Effector memory CD8-positive, alpha-beta T cell (primary cell): ENCODE results near the gene POLA1.
"Not testable (repeated sequence)": the region's sequence is repeated elsewhere in the genome, so short reads cannot be mapped to it uniquely, and the experiment has no call there.

ENCODE experiments used
- ATAC-seq: fragments of 150-1000 bp; cut with Tn5 transposase; replicated peaks from 2 replicates; pipeline ENCODE4 v1.10.0; 2021; ENCODE audit warnings: mild to moderate bottlenecking, moderate library complexity
- DNase-seq, 3 experiments: peaks; one replicate each; pipeline ENCODE4 v3.0.0; 2021
- H3K27ac Mint-ChIP-seq, 2 donors: one replicate each; pipeline ENCODE4 v1.8.0; 2022; ENCODE audit warnings: mild to moderate bottlenecking in 2 of 2, mixed read lengths in 2 of 2, moderate library complexity in 2 of 2
- H3K27me3 Mint-ChIP-seq, 2 donors: one replicate each; pipeline ENCODE4 v1.8.0; 2022; ENCODE audit warnings: mixed read lengths in 2 of 2
- H3K36me3 Mint-ChIP-seq: one replicate; pipeline ENCODE4 v1.8.0; 2022; ENCODE audit warnings: mild to moderate bottlenecking, moderate library complexity, mixed read lengths; ENCODE audit not compliant: insufficient read depth
- H3K4me1 Mint-ChIP-seq, 2 donors: one replicate each; pipeline ENCODE4 v1.8.0; 2022; ENCODE audit warnings: low read depth in 2 of 2, mixed read lengths in 2 of 2
- H3K4me3 Mint-ChIP-seq, 2 donors: one replicate each; pipeline ENCODE4 v1.8.0; 2022; ENCODE audit warnings: mild to moderate bottlenecking in 2 of 2, mixed read lengths in 2 of 2, moderate library complexity in 2 of 2
- H3K9me3 Mint-ChIP-seq, 2 donors: one replicate each; pipeline ENCODE4 v1.8.0; 2022; ENCODE audit warnings: mixed read lengths in 2 of 2
- total RNA-seq, 9 experiments: gene quantifications; one replicate each; lab custom pipeline; 2026; lab: John Stamatoyannopoulos, UW

The POLA1 gene
- 31.6 to 77.8 (median 42.2) reads per million in 9 experiments for total RNA-seq

GRCh38 chrX:24693453-24694202 lies at the start of gene POLA1:
POLA1 (plus strand) TSS chrX:24693918; CDS start chrX:24693962, 44 bp downstream.
- Mint-ChIP-seq H3K4me1 (peaks cover 7 to 14% of the 10 kb centered on the region in 2 donors), H3K27ac (peak within 1 kb of the TSS; percentile 85 to 95), H3K27me3 (no peaks in the 10 kb centered on the region), H3K36me3 (peaks cover 4% of the 10 kb centered on the region), H3K4me3 (peak within 1 kb of the TSS; percentile 90 to 91), H3K9me3 (no peaks in the 10 kb centered on the region)
- ATAC-seq (peak; percentile 92), DNase-seq (peak; percentile 37 to 41 (median 37))

- peaks cover 20 to 26% of the 10 kb centered on the region in 2 donors for H3K27me3 Mint-ChIP-seq
- H3K27ac Mint-ChIP-seq = no peak overlapping the region
- no peaks in the 10 kb centered on the region for H3K36me3 Mint-ChIP-seq
- no peak overlapping the region for H3K4me3 Mint-ChIP-seq
- H3K4me1 Mint-ChIP-seq = peaks cover 9 to 10% of the 10 kb centered on the region in 2 donors
- DNase-seq = no peak
- H3K9me3 Mint-ChIP-seq = no peaks in the 10 kb centered on the region
- no peak for ATAC-seq
Measured at GRCh38 chrX:24646006-24646405, 47.7 kb upstream of the POLA1 start.

- Mint-ChIP-seq H3K36me3 (no peaks in the 10 kb centered on the region), H3K4me3 (peak overlapping the region; percentile 78 to 81), H3K27ac (peak overlapping the region; percentile 79 to 89), H3K9me3 (no peaks in the 10 kb centered on the region), H3K27me3 (peaks cover 18 to 26% of the 10 kb centered on the region in 2 donors), H3K4me1 (peaks cover 9 to 10% of the 10 kb centered on the region in 2 donors)
- peak; percentile 32 for ATAC-seq
- DNase-seq = no peak
Measured at GRCh38 chrX:24646745-24647182, 47.0 kb upstream of the POLA1 start.

- no peaks in the 10 kb centered on the region for H3K9me3 Mint-ChIP-seq
- H3K27ac Mint-ChIP-seq = peak within 1 kb of the TSS; percentile 79 to 89
- H3K4me1 Mint-ChIP-seq = peaks cover 9 to 10% of the 10 kb centered on the region in 2 donors
- DNase-seq (peak; percentile 7 to 16 (median 11)), ATAC-seq (peak; percentile 98)
- peaks cover 18 to 26% of the 10 kb centered on the region in 2 donors for H3K27me3 Mint-ChIP-seq
- peak within 1 kb of the TSS; percentile 78 to 81 for H3K4me3 Mint-ChIP-seq
- H3K36me3 Mint-ChIP-seq = no peaks in the 10 kb centered on the region
Measured at GRCh38 chrX:24647257-24648058, 46.3 kb upstream of the POLA1 start, which contains the start of gene PCYT1B. PCYT1B (minus strand) TSS chrX:24647347; CDS start chrX:24647105, 242 bp downstream.

- Mint-ChIP-seq H3K9me3 (no peaks in the 10 kb centered on the region), H3K36me3 (no peaks in the 10 kb centered on the region), H3K4me3 (no peak overlapping the region), H3K27ac (no peak overlapping the region), H3K4me1 (peaks cover 9 to 10% of the 10 kb centered on the region in 2 donors), H3K27me3 (peaks cover 18 to 26% of the 10 kb centered on the region in 2 donors)
- no peak for ATAC-seq
- no peak for DNase-seq
Measured at GRCh38 chrX:24648495-24648894, 45.2 kb upstream of the POLA1 start.

- Mint-ChIP-seq H3K4me1 (peaks cover 9 to 10% of the 10 kb centered on the region in 2 donors), H3K36me3 (no peaks in the 10 kb centered on the region), H3K27me3 (peaks cover 18 to 25% of the 10 kb centered on the region in 2 donors), H3K27ac (no peak overlapping the region), H3K9me3 (no peaks in the 10 kb centered on the region), H3K4me3 (no peak overlapping the region)
- ATAC-seq (no peak), DNase-seq (no peak)
Measured at GRCh38 chrX:24651783-24652182, 41.9 kb upstream of the POLA1 start.

GRCh38 chrX:24655679-24656078 lies 38.0 kb upstream of the POLA1 start:
- not testable (repeated sequence) for H3K9me3 Mint-ChIP-seq, H3K27me3 Mint-ChIP-seq, H3K4me3 Mint-ChIP-seq, H3K27ac Mint-ChIP-seq, DNase-seq, ATAC-seq, H3K4me1 Mint-ChIP-seq, H3K36me3 Mint-ChIP-seq

GRCh38 chrX:24657671-24658386 lies 35.9 kb upstream of the POLA1 start:
- ATAC-seq (no peak), DNase-seq (no peak)
- Mint-ChIP-seq H3K27ac (no peak overlapping the region), H3K36me3 (no peaks in the 10 kb centered on the region), H3K4me1 (no peaks in the 10 kb centered on the region), H3K9me3 (no peaks in the 10 kb centered on the region), H3K27me3 (peaks cover 0 to 5% of the 10 kb centered on the region in 2 donors), H3K4me3 (no peak overlapping the region)

GRCh38 chrX:24658421-24658820 lies 35.3 kb upstream of the POLA1 start:
- DNase-seq = no peak
- Mint-ChIP-seq H3K4me1 (no peaks in the 10 kb centered on the region), H3K27ac (no peak overlapping the region), H3K9me3 (no peaks in the 10 kb centered on the region), H3K27me3 (peaks cover 0 to 5% of the 10 kb centered on the region in 2 donors), H3K36me3 (no peaks in the 10 kb centered on the region), H3K4me3 (no peak overlapping the region)
- ATAC-seq = no peak

- ATAC-seq (no peak), DNase-seq (no peak)
- no peak overlapping the region for H3K27ac Mint-ChIP-seq
- H3K4me3 Mint-ChIP-seq = no peak overlapping the region
- H3K9me3 Mint-ChIP-seq = no peaks in the 10 kb centered on the region
- H3K4me1 Mint-ChIP-seq = no peaks in the 10 kb centered on the region
- no peaks in the 10 kb centered on the region for H3K36me3 Mint-ChIP-seq
- H3K27me3 Mint-ChIP-seq = peaks cover 0 to 5% of the 10 kb centered on the region in 2 donors
Measured at GRCh38 chrX:24659106-24659505, 34.6 kb upstream of the POLA1 start.

- no peak for DNase-seq
- no peaks in the 10 kb centered on the region for H3K9me3 Mint-ChIP-seq
- peaks cover 0 to 5% of the 10 kb centered on the region in 2 donors for H3K27me3 Mint-ChIP-seq
- no peaks in the 10 kb centered on the region for H3K36me3 Mint-ChIP-seq
- H3K4me3 Mint-ChIP-seq = no peak overlapping the region
- no peak overlapping the region for H3K27ac Mint-ChIP-seq
- no peak for ATAC-seq
- no peaks in the 10 kb centered on the region for H3K4me1 Mint-ChIP-seq
Measured at GRCh38 chrX:24659646-24660045, 34.1 kb upstream of the POLA1 start.

- no peak for DNase-seq
- Mint-ChIP-seq H3K4me3 (no peak overlapping the region), H3K4me1 (no peaks in the 10 kb centered on the region), H3K9me3 (no peaks in the 10 kb centered on the region), H3K36me3 (no peaks in the 10 kb centered on the region), H3K27ac (no peak overlapping the region), H3K27me3 (peaks cover 0 to 5% of the 10 kb centered on the region in 2 donors)
- no peak for ATAC-seq
Measured at GRCh38 chrX:24661292-24661691, 32.4 kb upstream of the POLA1 start.

GRCh38 chrX:24662352-24662751 lies 31.4 kb upstream of the POLA1 start:
- Mint-ChIP-seq H3K27me3 (peaks cover 0 to 5% of the 10 kb centered on the region in 2 donors), H3K4me1 (no peaks in the 10 kb centered on the region), H3K27ac (no peak overlapping the region), H3K9me3 (no peaks in the 10 kb centered on the region), H3K4me3 (no peak overlapping the region), H3K36me3 (no peaks in the 10 kb centered on the region)
- ATAC-seq (no peak), DNase-seq (no peak)
